ENCODE measurements around the gene LIAS. TPM values are rescaled to one million over a fixed set of nuclear protein-coding genes. Genes with fewer than 3 reads are reported as not detected.

LIAS gene
- total and polyA plus RNA-seq, 10 of the 15 experiments (the other 5 are each of a cell fraction or from before 2014, with no cell fraction given) = 17.9 to 32.3 (median 26.4) TPM

DNA sequence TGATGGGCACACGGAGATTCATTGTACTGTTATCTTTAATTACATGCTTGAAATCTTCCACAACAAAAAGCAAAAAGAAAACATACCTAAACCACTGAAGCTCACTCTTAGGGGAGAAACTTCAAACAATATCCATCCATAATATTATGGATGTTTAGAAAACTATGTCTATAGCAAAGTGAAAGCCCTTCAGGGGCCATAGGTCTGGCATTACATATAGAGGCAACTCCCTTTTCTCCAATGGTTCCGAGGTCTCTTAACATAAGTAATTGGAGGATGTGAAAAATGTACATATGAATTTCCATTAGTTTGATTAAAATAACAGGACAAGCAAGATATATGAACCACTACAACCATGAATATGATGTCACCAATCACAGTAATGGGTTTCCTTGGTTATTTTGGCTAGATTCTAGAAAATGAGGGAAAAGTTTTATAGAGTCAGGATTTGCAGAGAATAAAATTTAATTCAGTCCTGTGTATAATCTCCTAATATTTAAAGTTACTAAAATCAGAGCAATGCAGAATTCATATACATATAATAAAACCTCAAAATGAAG is 57.6 kb downstream of the LIAS start:
- ChIA-PET SMC1A (ENCODE audit: uncharacterized antibody, unreplicated experiment) (no interaction called here), RAD21 (ENCODE audit: unreplicated experiment) (no interaction called here), POLR2A (no interaction called here), CTCF (no interaction called here)
- H3K4me2 ChIP-seq (ENCODE audit: control insufficient read depth, insufficient read depth) = no peak overlapping the region
- H2AFZ ChIP-seq (ENCODE audit: control insufficient read depth, low read depth, low read length) = no peak overlapping the region
- no peaks in the 10 kb centered on the region for H3K27me3 ChIP-seq (replicated peaks in 1 of 2; ENCODE audit: control insufficient read depth in 2 of 2, insufficient read depth in 2 of 2, low read length in 1 of 2)
- H3K79me2 ChIP-seq (ENCODE audit: control insufficient read depth, insufficient read depth, low read length) = no peaks in the 10 kb centered on the region; the same call in none of the 2 replicates
- H3K27ac ChIP-seq (ENCODE audit: control insufficient read depth, insufficient read depth) = no peak overlapping the region
- no peak for ATAC-seq
- in situ Hi-C loops (cut with MboI) (no loop called here), intact Hi-C loops (cut with micrococcal nuclease; ENCODE audit: unreplicated experiment) (no loop called here)
- H3K36me3 ChIP-seq (ENCODE audit: control insufficient read depth in 2 of 2, insufficient read depth in 2 of 2, low read length in 1 of 2) = peaks cover 0 to 20% of the 10 kb centered on the region in 2 experiments; a peak in 2 of 4 replicates
- TF ChIP-seq NFYA (IDR thresholded peaks at IDR 0.05; ENCODE audit: borderline replicate concordance, low read depth, low read length) = no peak
- TF ChIP-seq CEBPB (IDR thresholded peaks at IDR 0.05; ENCODE audit: borderline replicate concordance in 1 of 2, low read depth in 2 of 2, low read length in 2 of 2) = no peak
- TF ChIP-seq, protein P1, sequence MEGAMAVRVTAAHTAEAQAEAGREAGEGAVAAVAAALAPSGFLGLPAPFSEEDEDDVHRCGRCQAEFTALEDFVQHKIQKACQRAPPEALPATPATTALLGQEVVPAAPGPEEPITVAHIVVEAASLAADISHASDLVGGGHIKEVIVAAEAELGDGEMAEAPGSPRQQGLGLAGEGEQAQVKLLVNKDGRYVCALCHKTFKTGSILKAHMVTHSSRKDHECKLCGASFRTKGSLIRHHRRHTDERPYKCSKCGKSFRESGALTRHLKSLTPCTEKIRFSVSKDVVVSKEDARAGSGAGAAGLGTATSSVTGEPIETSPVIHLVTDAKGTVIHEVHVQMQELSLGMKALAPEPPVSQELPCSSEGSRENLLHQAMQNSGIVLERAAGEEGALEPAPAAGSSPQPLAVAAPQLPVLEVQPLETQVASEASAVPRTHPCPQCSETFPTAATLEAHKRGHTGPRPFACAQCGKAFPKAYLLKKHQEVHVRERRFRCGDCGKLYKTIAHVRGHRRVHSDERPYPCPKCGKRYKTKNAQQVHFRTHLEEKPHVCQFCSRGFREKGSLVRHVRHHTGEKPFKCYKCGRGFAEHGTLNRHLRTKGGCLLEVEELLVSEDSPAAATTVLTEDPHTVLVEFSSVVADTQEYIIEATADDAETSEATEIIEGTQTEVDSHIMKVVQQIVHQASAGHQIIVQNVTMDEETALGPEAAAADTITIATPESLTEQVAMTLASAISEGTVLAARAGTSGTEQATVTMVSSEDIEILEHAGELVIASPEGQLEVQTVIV (IDR thresholded peaks at IDR 0.05; ENCODE audit: borderline replicate concordance, partially characterized antibody) = no peak
- TF ChIP-seq DPF2 (IDR thresholded peaks at IDR 0.05) = no peak
- TF ChIP-seq SREBF1 (IDR thresholded peaks at IDR 0.05; ENCODE audit: low read length) = no peak
- TF ChIP-seq, protein P2, sequence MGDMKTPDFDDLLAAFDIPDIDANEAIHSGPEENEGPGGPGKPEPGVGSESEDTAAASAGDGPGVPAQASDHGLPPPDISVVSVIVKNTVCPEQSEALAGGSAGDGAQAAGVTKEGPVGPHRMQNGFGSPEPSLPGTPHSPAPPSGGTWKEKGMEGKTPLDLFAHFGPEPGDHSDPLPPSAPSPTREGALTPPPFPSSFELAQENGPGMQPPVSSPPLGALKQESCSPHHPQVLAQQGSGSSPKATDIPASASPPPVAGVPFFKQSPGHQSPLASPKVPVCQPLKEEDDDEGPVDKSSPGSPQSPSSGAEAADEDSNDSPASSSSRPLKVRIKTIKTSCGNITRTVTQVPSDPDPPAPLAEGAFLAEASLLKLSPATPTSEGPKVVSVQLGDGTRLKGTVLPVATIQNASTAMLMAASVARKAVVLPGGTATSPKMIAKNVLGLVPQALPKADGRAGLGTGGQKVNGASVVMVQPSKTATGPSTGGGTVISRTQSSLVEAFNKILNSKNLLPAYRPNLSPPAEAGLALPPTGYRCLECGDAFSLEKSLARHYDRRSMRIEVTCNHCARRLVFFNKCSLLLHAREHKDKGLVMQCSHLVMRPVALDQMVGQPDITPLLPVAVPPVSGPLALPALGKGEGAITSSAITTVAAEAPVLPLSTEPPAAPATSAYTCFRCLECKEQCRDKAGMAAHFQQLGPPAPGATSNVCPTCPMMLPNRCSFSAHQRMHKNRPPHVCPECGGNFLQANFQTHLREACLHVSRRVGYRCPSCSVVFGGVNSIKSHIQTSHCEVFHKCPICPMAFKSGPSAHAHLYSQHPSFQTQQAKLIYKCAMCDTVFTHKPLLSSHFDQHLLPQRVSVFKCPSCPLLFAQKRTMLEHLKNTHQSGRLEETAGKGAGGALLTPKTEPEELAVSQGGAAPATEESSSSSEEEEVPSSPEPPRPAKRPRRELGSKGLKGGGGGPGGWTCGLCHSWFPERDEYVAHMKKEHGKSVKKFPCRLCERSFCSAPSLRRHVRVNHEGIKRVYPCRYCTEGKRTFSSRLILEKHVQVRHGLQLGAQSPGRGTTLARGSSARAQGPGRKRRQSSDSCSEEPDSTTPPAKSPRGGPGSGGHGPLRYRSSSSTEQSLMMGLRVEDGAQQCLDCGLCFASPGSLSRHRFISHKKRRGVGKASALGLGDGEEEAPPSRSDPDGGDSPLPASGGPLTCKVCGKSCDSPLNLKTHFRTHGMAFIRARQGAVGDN (IDR thresholded peaks at IDR 0.05) = no peak
- TF ChIP-seq KDM1A (IDR thresholded peaks at IDR 0.05; ENCODE audit: borderline replicate concordance) = no peak
- TF ChIP-seq RCOR1 (conservative IDR thresholded peaks at IDR 0.05; ENCODE audit: low read depth, low read length) = no peak
- TF ChIP-seq IKZF2 (IDR thresholded peaks at IDR 0.05) = no peak
- no peak for TF ChIP-seq TCF12 (IDR thresholded peaks at IDR 0.05; ENCODE audit: low read depth, low read length)
- no peak for TF ChIP-seq TARDBP (IDR thresholded peaks at IDR 0.05; ENCODE audit: borderline replicate concordance)
- TF ChIP-seq BACH1 (IDR thresholded peaks at IDR 0.05; ENCODE audit: borderline replicate concordance) = no peak
- TF ChIP-seq HDGF (IDR thresholded peaks at IDR 0.05) = no peak
- H3K4me3 ChIP-seq = no peak overlapping the region
- 98% methylated on average over 2 of the region's 2 CpGs for WGBS (ENCODE audit: insufficient coverage, insufficient replicate concordance, low lambda C conversion rate, missing lambda C conversion rate)
- H3K4me1 ChIP-seq (ENCODE audit: control insufficient read depth, insufficient read depth, low read length) = no peaks in the 10 kb centered on the region
- no peaks in the 10 kb centered on the region for H4K20me1 ChIP-seq (ENCODE audit: control insufficient read depth, insufficient read depth)
- no peak overlapping the region for H3K9ac ChIP-seq (ENCODE audit: control insufficient read depth, insufficient read depth, low read length)
- DNase-seq (ENCODE audit: low read depth, low spot score) = no peak
- BruUV-seq (replicated peaks) = no TSS peak
- H3K9me3 ChIP-seq (replicated peaks; ENCODE audit: control insufficient read depth, insufficient read depth, low read length) = no peaks in the 10 kb centered on the region
- FAIRE-seq = no peak

All from GM12878 (cell line).